GM12874 (cell line): ENCODE measurements around the gene NEDD8.
A peak's percentile ranks its signal among the peaks of the same experiment; 100 is the strongest.

Experiments
- CTCF ChIP-seq: IDR thresholded peaks from 2 replicates; pipeline ENCODE4 v1.5.1; 2011; ENCODE audit warnings: low read depth, mild to moderate bottlenecking, control low read depth, low read length, moderate library complexity; ENCODE audit not compliant: insufficient read depth

The NEDD8 gene

GRCh38 chr14:24219080-24219479, 13.1 kb downstream of the NEDD8 start:
- TF ChIP-seq CTCF: no peak

- TF ChIP-seq CTCF: no peak
Observed at GRCh38 chr14:24216345-24216699, 15.8 kb downstream of the NEDD8 start.

- peak; percentile 86 for TF ChIP-seq CTCF
Observed at GRCh38 chr14:24215495-24216344, 16.4 kb downstream of the NEDD8 start, which contains the start of gene MDP1. MDP1 (minus strand) TSS chr14:24216066; CDS start chr14:24215955, 111 bp downstream.

- TF ChIP-seq CTCF: no peak
Observed at GRCh38 chr14:24213866-24214662, 18.1 kb downstream of the NEDD8 start.

- no peak for TF ChIP-seq CTCF
Observed at GRCh38 chr14:24212924-24213865, 19.0 kb downstream of the NEDD8 start, which contains the start of gene CHMP4A. CHMP4A (minus strand) TSS chr14:24213488; CDS start chr14:24213439, 49 bp downstream.

- TF ChIP-seq CTCF: no peak
Observed at GRCh38 chr14:24211311-24211710, 20.9 kb downstream of the NEDD8 start.
